Measurements from ENCODE around the gene TMEM108.

- TF ChIP-seq, protein P1, sequence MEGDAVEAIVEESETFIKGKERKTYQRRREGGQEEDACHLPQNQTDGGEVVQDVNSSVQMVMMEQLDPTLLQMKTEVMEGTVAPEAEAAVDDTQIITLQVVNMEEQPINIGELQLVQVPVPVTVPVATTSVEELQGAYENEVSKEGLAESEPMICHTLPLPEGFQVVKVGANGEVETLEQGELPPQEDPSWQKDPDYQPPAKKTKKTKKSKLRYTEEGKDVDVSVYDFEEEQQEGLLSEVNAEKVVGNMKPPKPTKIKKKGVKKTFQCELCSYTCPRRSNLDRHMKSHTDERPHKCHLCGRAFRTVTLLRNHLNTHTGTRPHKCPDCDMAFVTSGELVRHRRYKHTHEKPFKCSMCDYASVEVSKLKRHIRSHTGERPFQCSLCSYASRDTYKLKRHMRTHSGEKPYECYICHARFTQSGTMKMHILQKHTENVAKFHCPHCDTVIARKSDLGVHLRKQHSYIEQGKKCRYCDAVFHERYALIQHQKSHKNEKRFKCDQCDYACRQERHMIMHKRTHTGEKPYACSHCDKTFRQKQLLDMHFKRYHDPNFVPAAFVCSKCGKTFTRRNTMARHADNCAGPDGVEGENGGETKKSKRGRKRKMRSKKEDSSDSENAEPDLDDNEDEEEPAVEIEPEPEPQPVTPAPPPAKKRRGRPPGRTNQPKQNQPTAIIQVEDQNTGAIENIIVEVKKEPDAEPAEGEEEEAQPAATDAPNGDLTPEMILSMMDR (conservative IDR thresholded peaks at IDR 0.05; ENCODE audit: low read depth in 2 of 2) = no peak
- TF ChIP-seq POLR2AphosphoS5 (IDR thresholded peaks at IDR 0.05; ENCODE audit: low read depth) (no peak), EZH2 (IDR thresholded peaks at IDR 0.05; ENCODE audit: low read depth, unreplicated experiment) (no peak), CREB1 (CRISPR knock-in tag; IDR thresholded peaks at IDR 0.05; ENCODE audit: low read depth) (no peak)
- TF ChIP-seq, protein P2, sequence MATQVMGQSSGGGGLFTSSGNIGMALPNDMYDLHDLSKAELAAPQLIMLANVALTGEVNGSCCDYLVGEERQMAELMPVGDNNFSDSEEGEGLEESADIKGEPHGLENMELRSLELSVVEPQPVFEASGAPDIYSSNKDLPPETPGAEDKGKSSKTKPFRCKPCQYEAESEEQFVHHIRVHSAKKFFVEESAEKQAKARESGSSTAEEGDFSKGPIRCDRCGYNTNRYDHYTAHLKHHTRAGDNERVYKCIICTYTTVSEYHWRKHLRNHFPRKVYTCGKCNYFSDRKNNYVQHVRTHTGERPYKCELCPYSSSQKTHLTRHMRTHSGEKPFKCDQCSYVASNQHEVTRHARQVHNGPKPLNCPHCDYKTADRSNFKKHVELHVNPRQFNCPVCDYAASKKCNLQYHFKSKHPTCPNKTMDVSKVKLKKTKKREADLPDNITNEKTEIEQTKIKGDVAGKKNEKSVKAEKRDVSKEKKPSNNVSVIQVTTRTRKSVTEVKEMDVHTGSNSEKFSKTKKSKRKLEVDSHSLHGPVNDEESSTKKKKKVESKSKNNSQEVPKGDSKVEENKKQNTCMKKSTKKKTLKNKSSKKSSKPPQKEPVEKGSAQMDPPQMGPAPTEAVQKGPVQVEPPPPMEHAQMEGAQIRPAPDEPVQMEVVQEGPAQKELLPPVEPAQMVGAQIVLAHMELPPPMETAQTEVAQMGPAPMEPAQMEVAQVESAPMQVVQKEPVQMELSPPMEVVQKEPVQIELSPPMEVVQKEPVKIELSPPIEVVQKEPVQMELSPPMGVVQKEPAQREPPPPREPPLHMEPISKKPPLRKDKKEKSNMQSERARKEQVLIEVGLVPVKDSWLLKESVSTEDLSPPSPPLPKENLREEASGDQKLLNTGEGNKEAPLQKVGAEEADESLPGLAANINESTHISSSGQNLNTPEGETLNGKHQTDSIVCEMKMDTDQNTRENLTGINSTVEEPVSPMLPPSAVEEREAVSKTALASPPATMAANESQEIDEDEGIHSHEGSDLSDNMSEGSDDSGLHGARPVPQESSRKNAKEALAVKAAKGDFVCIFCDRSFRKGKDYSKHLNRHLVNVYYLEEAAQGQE (IDR thresholded peaks at IDR 0.05; ENCODE audit: unreplicated experiment) = no peak
- TF ChIP-seq, protein P3, sequence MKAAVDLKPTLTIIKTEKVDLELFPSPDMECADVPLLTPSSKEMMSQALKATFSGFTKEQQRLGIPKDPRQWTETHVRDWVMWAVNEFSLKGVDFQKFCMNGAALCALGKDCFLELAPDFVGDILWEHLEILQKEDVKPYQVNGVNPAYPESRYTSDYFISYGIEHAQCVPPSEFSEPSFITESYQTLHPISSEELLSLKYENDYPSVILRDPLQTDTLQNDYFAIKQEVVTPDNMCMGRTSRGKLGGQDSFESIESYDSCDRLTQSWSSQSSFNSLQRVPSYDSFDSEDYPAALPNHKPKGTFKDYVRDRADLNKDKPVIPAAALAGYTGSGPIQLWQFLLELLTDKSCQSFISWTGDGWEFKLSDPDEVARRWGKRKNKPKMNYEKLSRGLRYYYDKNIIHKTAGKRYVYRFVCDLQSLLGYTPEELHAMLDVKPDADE (IDR thresholded peaks at IDR 0.05) = no peak
Observed at GRCh38 chr3:133381346-133382109, 343.3 kb downstream of the TMEM108 start.
